NCI-H774 (cell line): ENCODE results near the gene MICALL1.
"Not testable (repeated sequence)": the region's sequence is repeated elsewhere in the genome, so short reads cannot be mapped to it uniquely, and the experiment has no call there.

Experiments used
- DNase-seq: peaks from one replicate; lab custom pipeline; 2025; lab: John Stamatoyannopoulos, UW

The MICALL1 gene

GRCh38 chr22:37954686-37955085 is 48.6 kb downstream of the MICALL1 start:
- DNase-seq: no peak

DNA sequence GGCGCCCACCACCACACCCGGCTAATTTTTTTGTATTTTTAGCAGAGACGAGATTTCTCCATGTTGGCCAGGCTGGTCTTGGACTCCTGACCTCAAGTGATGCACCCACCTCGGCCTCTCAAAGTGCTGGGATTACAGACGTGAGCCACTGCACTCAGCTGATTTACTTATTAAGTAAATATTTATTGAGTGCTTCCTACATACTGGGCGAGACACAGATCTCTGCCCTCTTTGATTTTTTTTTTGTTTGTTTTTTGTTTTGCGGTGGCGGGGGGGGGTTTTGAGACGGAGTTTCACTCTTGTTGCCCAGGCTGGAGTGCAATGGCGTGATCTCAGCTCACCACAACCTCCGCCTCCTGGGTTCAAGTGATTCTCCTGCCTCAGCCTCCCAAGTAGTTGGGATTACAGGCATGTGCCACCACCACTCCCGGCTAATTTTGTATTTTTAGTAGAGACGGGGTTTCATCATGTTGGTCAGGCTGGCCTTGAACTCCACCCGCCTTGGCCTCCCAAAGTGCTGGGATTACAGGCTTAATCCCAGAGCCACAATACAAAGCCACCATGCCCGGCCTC is 49.8 kb downstream of the MICALL1 start:
- DNase-seq: not testable (repeated sequence)

GRCh38 chr22:37957232-37957631 is 51.1 kb downstream of the MICALL1 start:
- no peak for DNase-seq

DNA sequence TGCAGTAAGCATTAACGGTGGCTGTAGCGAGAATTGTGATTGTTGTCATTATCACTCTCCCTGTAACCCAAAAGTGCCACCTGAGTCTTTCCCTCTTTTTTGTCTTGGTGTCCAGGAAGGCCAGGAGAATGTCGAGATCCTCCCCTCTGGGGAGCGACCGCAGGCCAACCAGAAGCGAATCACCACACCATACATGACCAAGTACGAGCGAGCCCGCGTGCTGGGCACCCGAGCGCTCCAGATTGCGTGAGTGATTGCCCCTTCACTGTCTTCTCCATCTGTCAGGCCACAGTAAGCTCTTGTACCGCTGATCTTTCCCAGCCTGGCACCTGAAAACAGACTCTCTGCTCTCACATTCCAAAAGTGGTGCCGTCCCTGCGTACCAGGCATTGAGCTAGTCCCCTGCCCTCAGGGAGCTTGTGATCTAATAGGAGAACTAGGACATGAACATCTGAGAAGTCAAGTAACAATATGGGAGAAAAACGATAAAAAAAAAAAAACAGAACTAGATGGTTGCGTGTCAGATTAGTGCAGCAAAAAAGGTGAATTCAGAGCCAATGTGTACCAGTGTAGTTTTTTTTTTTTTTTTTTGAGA is 53.2 kb downstream of the MICALL1 start:
- no peak for DNase-seq

- no peak for DNase-seq
These were observed 55.0 kb downstream of the MICALL1 start for GRCh38 chr22:37961062-37961461.

DNA sequence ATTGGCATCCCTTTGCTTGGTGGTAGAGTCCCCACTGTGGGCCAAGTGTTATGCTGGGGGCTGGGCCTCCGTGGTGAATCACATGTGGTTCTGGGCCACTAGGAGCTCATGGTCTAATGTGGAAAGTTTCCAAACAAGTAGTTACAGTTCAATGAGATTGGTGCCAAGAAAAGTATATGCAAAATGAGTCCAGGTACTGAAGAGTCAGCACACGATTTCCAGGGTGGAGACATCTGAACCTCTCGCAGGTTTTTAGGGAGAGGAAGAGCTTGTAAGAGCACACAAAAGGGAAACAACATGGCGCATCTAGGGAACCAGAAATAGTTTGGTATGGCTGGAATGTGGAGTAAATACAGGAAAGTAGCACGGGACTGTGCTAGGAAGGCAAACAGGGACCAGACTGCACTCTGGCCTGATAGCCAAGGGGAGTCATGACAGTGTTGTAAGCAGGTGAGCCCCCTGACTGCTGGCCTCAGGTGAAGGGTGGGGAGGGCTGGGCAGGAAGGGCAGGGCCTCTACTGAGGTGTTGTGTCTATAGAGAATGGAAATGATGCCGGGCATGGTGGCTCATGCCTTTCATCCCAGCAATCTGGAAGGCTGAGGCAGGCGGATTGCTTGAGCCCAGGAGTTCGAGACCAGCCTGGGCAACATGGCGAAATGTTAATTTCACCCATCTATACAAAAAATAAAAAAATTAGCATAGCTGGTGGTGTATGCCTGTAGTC is 60.0 kb downstream of the MICALL1 start:
- DNase-seq: no peak

DNA sequence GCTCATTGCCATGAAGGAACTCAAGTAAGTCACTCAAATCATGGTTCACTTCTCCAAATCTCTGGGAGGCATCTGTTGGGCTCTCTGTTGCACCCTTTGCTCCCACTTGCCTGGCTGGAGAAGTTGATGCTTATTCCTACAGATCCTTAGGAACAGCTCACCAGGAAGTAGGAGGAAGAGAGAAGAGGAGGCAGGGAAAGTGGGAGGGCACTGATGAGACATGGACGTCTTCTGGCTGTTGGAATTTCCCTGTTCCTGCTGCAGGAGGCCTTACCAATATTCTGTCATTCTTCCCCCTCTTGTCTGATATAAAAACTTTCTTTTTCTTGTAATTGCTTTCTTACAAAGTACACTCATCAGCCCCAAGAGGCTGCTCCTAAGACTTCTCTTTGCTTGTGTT is 61.0 kb downstream of the MICALL1 start:
- no peak for DNase-seq

DNA sequence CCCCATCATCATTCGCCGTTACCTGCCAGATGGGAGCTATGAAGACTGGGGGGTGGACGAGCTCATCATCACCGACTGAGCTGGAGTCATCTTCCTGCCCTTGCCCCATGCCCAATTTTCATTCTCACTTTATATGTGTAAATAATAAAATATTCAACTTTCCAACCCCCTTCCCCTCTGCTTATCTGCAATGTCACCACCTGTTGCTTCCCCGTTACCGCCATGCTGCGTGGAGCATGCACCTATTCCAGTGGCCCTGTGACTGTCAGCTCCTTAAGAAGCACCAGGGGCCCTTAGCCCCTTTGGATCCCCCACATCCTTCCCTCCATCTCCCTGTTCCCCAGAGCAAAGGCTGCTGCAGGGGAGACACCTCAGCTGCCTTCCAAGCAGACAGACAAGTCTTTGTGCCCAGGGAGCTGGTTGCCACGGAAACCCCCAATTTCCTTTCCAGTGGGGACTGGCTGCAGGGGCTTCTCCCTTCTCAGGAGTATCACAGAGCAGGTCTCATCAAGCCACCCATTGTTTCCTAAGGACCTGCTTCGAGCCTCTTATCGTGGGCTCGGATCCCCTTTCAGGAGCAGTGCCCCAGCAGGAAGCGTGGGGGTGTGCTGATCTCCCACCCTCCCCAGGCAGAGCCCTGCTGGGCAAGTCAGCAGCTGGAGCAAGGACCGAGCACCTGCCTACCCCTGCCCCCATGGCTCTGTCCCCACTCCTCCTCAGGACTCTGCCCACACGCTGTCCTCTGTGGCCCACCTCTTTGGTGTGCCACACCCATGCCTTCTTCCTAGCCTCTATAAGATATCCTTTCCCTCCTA is 61.7 kb downstream of the MICALL1 start:
- no peak for DNase-seq

DNA sequence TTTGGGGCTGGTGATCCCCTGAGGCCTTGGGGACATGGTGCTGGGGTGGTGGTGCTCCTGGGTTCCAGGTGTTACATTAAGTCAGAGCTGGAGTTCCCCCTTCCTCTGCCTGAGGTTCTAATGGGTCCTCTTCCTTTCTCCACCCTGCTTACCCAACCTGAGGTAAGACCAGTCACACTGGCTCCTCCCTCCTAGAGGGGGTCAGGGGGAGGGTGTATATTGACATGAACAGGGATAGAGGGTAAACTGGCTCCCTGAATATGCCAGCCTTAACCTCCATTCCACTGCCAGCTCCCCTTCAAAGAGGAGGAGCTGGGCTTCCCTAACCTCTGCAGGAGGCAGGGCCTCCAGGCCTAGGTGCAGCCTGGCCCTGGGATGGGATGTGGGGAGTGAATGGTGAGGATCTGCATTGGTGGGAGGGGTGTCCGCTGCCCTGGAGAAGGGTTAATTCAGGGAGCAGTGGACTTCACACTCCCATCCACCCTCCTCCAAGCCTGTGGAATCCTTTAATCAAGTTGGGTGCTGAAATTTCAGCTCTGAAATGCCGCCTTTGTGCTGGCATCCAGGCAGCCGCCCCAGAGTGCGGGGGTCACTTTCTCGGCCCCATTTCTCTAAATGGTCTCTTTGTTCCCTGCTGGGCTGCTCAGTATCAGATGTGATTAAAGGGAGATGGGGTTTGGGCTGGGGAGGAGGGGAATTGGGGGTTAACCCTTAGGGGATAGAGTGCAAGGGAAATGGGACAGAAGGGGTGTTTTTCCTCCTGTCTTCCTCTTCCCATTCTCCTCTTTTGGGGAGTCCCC is 62.6 kb downstream of the MICALL1 start:
- no peak for DNase-seq

DNA sequence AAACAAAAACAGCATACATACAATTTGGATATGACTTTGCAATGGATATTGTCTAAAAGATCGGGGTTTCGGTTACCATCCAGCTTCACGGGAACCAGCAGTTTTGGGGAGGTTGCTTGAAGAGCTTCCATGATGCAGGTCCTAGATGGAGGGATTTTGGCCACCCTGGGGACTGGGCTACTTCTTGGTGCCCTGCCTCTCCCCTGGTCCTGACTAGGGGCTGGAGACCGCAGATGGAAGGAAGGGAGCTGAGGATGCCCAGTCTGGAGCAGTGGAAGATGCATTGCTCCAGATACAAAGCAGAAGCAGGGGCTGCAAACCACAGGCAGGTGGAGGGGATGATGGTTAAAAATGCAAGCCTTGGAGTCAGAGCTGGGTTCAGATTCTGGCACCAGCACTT is 64.8 kb downstream of the MICALL1 start:
- no peak for DNase-seq

DNA sequence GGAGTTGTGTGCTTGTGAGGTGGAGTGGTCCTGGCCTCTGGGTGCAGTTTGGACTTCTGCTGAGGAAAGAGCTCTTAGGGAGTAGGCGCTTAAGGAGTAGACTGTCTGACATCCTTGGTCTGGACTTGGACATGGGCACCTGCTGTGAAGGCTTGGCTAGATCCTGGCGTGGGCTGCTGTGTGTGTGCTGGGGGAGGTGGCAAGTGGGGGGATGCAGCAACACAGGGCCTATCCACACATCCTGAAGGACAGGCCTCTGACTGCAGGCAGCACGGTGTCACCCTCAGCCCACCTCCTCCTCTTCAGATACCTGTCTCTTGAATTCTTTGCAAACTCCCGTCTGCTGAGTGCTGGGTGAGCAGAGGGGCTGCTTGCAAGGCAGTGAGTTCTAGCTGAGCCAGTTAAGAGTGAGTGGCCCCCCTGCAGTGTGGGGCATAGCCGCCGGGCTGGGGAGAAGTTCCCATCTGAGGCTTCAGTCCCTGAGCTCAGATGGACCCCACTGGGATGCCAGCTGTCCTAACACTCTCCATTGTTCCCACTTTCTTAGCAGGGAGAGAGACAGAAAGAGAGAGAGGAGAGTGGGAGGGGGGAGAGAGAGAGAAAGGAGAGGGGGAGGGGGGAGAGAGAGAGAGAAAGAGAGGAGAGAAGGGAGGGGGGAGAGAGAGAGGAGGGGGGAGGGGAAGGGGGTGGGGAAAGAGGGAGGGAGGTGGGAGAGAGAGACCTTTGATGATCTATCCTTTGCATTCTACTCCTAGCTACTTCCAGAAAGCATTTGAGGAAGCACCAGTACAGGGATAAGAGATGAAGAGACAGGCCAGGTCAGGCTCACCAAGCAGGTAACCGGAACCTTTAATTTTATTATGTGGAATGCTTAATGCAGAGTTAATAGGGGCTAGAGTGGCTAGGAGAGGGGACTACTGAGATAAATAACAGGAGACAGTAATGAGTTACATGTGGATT is 65.7 kb downstream of the MICALL1 start:
- no peak for DNase-seq

DNA sequence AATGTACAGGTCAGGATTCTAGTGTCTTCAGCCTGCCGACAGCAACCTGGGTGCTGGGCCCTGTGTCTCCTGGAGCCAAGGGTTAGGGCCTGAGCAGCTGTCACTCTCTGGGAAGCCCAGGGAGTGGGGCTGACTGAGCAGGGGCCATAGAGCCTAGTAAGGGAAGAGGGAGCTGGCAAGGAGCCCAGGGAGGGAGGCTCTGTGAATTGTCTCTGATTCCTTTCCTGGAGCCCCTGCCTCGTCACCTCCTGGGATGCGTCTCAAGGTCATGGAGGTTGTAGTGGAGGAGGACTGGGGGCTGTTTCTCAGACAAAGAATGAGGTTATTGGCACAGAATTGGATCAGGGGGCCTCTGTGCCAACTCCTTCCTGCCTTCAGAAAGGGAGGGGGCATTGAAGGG is 66.4 kb downstream of the MICALL1 start:
- DNase-seq: no peak

DNA sequence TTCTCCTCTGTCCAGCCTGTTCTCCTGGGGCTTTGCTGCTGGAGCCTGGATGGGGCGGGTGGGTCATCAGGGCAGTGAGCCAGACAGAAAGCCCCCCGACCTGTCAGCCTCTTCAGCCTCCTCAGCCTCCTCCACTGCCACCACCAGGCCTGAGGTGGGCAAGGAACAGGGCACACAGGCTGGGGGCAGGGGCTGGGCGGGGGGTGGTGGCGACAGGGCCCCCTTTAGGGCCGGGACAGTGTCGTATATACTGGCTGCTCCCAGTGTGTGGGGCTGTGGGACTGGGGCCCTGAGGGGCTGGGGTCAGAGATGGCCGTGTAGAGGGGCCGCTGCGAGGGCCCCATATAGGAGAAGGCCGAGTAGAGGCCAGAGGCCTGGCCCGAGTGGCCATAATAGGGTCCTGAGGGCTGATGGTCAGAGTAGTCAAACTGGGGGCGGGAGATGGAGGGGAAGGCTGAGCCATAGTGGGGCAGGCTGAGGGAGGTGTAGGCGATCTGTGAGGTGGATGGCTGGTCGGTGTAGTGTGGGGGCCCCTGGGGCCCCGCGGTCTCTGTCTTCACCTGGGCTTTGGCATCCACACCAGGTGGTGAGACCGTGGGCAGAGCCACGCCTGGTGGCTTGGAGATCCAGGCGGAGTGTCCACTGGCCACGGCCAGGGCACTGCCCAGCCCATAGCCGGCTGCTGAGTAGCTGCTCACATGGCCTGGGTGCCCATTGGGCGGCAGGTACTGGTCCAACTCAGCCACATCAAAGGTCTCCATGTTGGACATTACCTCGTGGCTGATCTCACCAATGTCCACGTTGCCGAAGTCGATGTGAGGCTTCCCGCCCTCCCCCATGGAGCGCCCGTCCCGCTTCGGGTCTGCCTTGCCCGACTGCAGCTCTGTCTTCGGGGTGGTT is 67.4 kb downstream of the MICALL1 start:
- DNase-seq: no peak

DNA sequence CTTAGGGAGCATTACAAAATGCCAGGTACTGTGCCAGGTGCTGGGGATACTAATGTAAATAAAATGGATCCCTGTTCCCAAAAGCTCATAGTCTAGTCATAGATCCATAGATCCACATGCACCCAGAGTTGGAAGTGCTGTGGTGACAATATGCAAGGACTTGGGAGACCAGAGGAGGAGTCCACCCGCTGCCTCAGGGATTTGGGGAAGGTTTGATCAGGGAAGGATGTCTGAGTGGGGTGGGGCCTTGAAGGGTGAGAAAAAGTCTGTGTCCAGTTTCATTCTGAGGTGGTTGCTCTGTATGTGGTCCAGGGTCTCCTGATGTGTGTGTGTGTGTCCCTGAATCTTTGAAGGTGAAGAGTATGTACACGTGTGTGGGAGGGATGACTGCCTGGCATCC is 69.1 kb downstream of the MICALL1 start:
- no peak for DNase-seq

DNA sequence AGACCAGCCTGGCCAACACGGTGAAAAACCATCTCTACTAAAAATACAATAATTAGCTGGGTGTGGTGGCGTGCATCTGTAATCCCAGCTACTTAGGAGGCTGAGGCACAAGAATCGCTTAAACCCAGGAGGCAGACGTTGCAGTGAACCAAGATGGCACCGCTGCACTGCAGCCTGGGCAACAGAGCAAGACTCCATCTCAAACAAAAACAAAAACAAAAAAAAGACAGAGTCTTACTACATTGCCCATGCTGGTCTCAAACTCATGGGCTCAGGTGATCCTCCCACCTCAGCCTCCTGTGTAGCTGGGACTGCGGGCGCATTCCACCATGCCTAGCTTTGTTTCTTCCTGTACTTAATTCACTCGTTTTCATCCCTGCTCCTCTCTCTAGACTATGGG is 69.9 kb downstream of the MICALL1 start:
- not testable (repeated sequence) for DNase-seq

- no peak for DNase-seq
These were observed 70.5 kb downstream of the MICALL1 start for GRCh38 chr22:37976547-37976946.

- DNase-seq: no peak
These were observed 73.7 kb downstream of the MICALL1 start for GRCh38 chr22:37979782-37980181.

GRCh38 chr22:37981282-37982011 is 75.3 kb downstream of the MICALL1 start:
- no peak for DNase-seq
